ENCODE results near the gene DNAJC4.

DNAJC4 gene

DNA sequence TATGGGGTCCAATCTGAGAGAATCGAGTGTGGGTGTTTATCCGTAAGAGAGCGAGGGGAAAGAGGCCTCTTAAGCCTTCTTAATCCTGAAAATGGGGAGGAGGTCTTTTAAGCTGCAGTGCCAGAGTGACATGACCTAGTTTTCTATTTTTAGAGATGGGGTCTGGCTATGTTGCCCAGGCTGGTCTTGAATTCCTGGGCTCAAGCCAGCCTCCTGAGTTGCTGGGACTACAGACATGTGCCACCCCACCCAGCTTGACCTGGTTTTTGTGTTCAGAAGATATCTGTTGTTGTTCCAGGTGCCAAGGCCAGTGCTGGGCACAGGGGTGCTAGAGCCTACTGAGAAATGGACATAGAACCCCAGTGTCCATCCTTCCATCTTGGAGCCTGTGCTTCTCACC lies 52.7 kb downstream of the DNAJC4 start:
- no peak for DNase-seq
